CD14-positive monocyte (primary cell): ENCODE measurements around the gene PMCH. TPM values are rescaled to one million over a fixed set of nuclear protein-coding genes. Genes with fewer than 3 reads are reported as not detected.

Source experiments
- DNase-seq, 3 donors: peaks; one replicate each; pipeline ENCODE4 v3.0.0-alpha.2; 2011 to 2022
- H2AFZ ChIP-seq: 2 replicates; pipeline ENCODE4 v1.6.0; 2012; ENCODE audit warnings: mild to moderate bottlenecking, low read depth, low read length, inconsistent platforms; ENCODE audit not compliant: insufficient read depth, poor library complexity, severe bottlenecking
- H3K27ac ChIP-seq, 2 donors: 1 replicate in 1 of 2; 2 replicates in 1 of 2; pipeline ENCODE4 v1.5.1; 2012 to 2013; ENCODE audit warnings: low read length in 2 of 2, control low read depth in 1 of 2, inconsistent platforms in 1 of 2, low read depth in 1 of 2, mild to moderate bottlenecking in 1 of 2
- H3K27me3 ChIP-seq, 2 donors: one replicate each; pipeline versions ENCODE4 v1.6.0 to v1.6.1; 2011 to 2013; ENCODE audit warnings: low read length in 2 of 2; ENCODE audit not compliant: control insufficient read depth in 2 of 2, insufficient read depth in 2 of 2
- H3K36me3 ChIP-seq, 2 donors: replicated peaks in 1 of 2; 1 replicate in 1 of 2; 2 replicates in 1 of 2; pipeline versions ENCODE4 v1.5.1 to v1.6.1; 2012 to 2013; ENCODE audit warnings: low read length in 2 of 2, control low read depth in 1 of 2, inconsistent platforms in 1 of 2, mild to moderate bottlenecking in 1 of 2; ENCODE audit not compliant: insufficient read depth in 2 of 2, control insufficient read depth in 1 of 2
- H3K4me1 ChIP-seq, 2 donors: 1 replicate in 1 of 2; 2 replicates in 1 of 2; pipeline versions ENCODE4 v1.5.1 to v1.6.1; 2012 to 2013; ENCODE audit warnings: low read length in 2 of 2, control low read depth in 1 of 2, inconsistent platforms in 1 of 2, mild to moderate bottlenecking in 1 of 2, moderate library complexity in 1 of 2; ENCODE audit not compliant: insufficient read depth in 2 of 2, control insufficient read depth in 1 of 2
- H3K4me2 ChIP-seq: replicated peaks from 2 replicates; pipeline ENCODE3; 2012; ENCODE audit warnings: low read length, moderate library complexity, mild to moderate bottlenecking; ENCODE audit not compliant: poor library complexity, severe bottlenecking; ENCODE audit errors: extremely low read depth
- H3K4me3 ChIP-seq, 3 experiments: fragments of 200-600 bp in 1 of 3; sonication (generic) in 1 of 3; replicated peaks in 1 of 3; 1 replicate in 2 of 3; 2 replicates in 1 of 3; pipeline ENCODE4 v1.5.1; 2011 to 2013; ENCODE audit warnings: low read length in 3 of 3, mild to moderate bottlenecking in 3 of 3, control low read depth in 2 of 3, low read depth in 2 of 3, inconsistent platforms in 1 of 3, moderate library complexity in 1 of 3
- H3K79me2 ChIP-seq: 2 replicates; pipeline ENCODE4 v1.6.0; 2012; ENCODE audit warnings: mild to moderate bottlenecking, control low read depth, inconsistent platforms, low read length, moderate library complexity; ENCODE audit not compliant: insufficient read depth
- H3K9ac ChIP-seq: 2 replicates; pipeline ENCODE4 v1.6.0; 2017; ENCODE audit warnings: low read length, mild to moderate bottlenecking; ENCODE audit not compliant: insufficient read depth, poor library complexity, severe bottlenecking
- H3K9me3 ChIP-seq, 2 donors: replicated peaks in 1 of 2; 1 replicate in 1 of 2; 2 replicates in 1 of 2; pipeline versions ENCODE4 v1.5.1 to v1.6.1; 2012 to 2013; ENCODE audit warnings: low read length in 2 of 2, control low read depth in 1 of 2; ENCODE audit not compliant: control insufficient read depth in 1 of 2, insufficient read depth in 1 of 2
- H4K20me1 ChIP-seq: 2 replicates; pipeline ENCODE4 v1.6.0; 2012; ENCODE audit warnings: mild to moderate bottlenecking, low read length, control low read depth, moderate library complexity; ENCODE audit not compliant: insufficient read depth
- H3K27ac Mint-ChIP-seq, 7 donors: one replicate each; pipeline ENCODE4 v1.8.0; 2020; ENCODE audit warnings: mild to moderate bottlenecking in 7 of 7, mixed read lengths in 7 of 7, moderate library complexity in 6 of 7, inconsistent platforms in 2 of 7
- H3K27me3 Mint-ChIP-seq, 3 donors: one replicate each; pipeline ENCODE4 v1.8.0; 2021 to 2022; ENCODE audit warnings: low read depth in 3 of 3, mild to moderate bottlenecking in 3 of 3, mixed read lengths in 3 of 3, moderate library complexity in 3 of 3, inconsistent platforms in 1 of 3
- H3K36me3 Mint-ChIP-seq, 2 donors: one replicate each; pipeline ENCODE4 v1.8.0; 2020; ENCODE audit warnings: mixed read lengths in 2 of 2, inconsistent platforms in 1 of 2, mild to moderate bottlenecking in 1 of 2
- H3K4me1 Mint-ChIP-seq: one replicate; pipeline ENCODE4 v1.8.0; 2020; ENCODE audit warnings: mild to moderate bottlenecking, mixed read lengths
- H3K4me3 Mint-ChIP-seq, 2 donors: one replicate each; pipeline ENCODE4 v1.8.0; 2020; ENCODE audit warnings: mild to moderate bottlenecking in 2 of 2, mixed read lengths in 2 of 2, moderate library complexity in 1 of 2
- H3K9me3 Mint-ChIP-seq, 7 donors: one replicate each; pipeline ENCODE4 v1.8.0; 2020 to 2022; ENCODE audit warnings: mixed read lengths in 7 of 7, mild to moderate bottlenecking in 6 of 7, moderate library complexity in 6 of 7, inconsistent platforms in 2 of 7
- WGBS: methylation state at CpG from one replicate; pipeline ENCODE4 v1.1.5; 2013; ENCODE audit warnings: missing lambda C conversion rate; ENCODE audit not compliant: insufficient coverage; 5-methylcytosine and 5-hydroxymethylcytosine counted together
- intact Hi-C, 2 donors: fragments of 100-400 bp; cut with micrococcal nuclease; formaldehyde crosslinking; loops; one replicate each; pipeline versions ENCODE4 v1.15.0 to v1.15.1; 2023
- polyA plus RNA-seq, 3 donors: library from polyadenylated mRNA; depleted of rRNA in 1 of 3; unstranded in 2 of 3; stranded (reverse) in 1 of 3; fragments of 300-500 nt in 2 of 3; fragments of >200 nt in 1 of 3; fragmentation: Illumina TruSeq in 2 of 3; gene quantifications; 1 replicate in 2 of 3; 2 replicates in 1 of 3; pipeline ENCODE4 v1.2.3, GENCODE V29; 2012 to 2021
- TF ChIP-seq, protein P1 (sequence below): fragments of 200-600 bp; IDR thresholded peaks from one replicate; pipeline ENCODE4 v1.8.0; 2022; ENCODE audit warnings: antibody characterized with exemption, mild to moderate bottlenecking

The PMCH gene
- polyA plus RNA-seq, 3 donors, result not detected

DNA sequence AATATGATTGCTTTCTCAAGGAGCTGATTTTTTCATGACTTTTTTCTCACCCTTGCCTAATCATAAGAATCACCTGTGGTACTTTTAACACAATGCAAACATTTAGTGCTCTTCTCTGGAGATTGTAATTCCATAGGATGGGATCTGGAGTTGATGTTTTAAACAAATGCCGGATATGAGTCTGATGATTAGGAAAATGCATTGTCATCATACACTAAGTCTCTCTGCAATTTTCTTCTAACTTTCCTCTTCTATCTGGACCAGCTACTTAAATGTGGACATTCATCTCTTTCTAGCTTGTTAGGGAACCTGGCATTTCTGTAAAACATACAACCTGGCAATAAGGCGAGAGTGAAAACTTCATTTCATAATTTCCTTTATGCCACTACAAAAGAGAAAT is 23.5 kb downstream of the PMCH start:
- H3K4me1 Mint-ChIP-seq, result no peaks in the 10 kb centered on the region
- H3K4me1 ChIP-seq, result no peaks in the 10 kb centered on the region
- H3K4me3 Mint-ChIP-seq, result no peak overlapping the region
- intact Hi-C loops, result no loop called here
- no peaks in the 10 kb centered on the region for H3K9me3 ChIP-seq
- peaks cover 6 to 23% of the 10 kb centered on the region in 2 donors for H3K36me3 ChIP-seq
- no peaks in the 10 kb centered on the region for H4K20me1 ChIP-seq
- TF ChIP-seq, protein P1, sequence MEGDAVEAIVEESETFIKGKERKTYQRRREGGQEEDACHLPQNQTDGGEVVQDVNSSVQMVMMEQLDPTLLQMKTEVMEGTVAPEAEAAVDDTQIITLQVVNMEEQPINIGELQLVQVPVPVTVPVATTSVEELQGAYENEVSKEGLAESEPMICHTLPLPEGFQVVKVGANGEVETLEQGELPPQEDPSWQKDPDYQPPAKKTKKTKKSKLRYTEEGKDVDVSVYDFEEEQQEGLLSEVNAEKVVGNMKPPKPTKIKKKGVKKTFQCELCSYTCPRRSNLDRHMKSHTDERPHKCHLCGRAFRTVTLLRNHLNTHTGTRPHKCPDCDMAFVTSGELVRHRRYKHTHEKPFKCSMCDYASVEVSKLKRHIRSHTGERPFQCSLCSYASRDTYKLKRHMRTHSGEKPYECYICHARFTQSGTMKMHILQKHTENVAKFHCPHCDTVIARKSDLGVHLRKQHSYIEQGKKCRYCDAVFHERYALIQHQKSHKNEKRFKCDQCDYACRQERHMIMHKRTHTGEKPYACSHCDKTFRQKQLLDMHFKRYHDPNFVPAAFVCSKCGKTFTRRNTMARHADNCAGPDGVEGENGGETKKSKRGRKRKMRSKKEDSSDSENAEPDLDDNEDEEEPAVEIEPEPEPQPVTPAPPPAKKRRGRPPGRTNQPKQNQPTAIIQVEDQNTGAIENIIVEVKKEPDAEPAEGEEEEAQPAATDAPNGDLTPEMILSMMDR, result no peak
- H3K27ac Mint-ChIP-seq, result no peak overlapping the region
- no peak overlapping the region for H2AFZ ChIP-seq
- H3K4me2 ChIP-seq, result no peak overlapping the region
- H3K9me3 Mint-ChIP-seq, result no peaks in the 10 kb centered on the region
- no CpG with 5 or more reads among the region's 2 CpGs for WGBS
- H3K9ac ChIP-seq, result no peak overlapping the region
- H3K4me3 ChIP-seq, result no peak overlapping the region
- H3K27ac ChIP-seq, result no peak overlapping the region
- DNase-seq, result no peak
- no peaks in the 10 kb centered on the region for H3K27me3 Mint-ChIP-seq
- peaks cover 22 to 24% of the 10 kb centered on the region in 2 donors for H3K36me3 Mint-ChIP-seq
- no peaks in the 10 kb centered on the region for H3K79me2 ChIP-seq
- H3K27me3 ChIP-seq, result no peaks in the 10 kb centered on the region

DNA sequence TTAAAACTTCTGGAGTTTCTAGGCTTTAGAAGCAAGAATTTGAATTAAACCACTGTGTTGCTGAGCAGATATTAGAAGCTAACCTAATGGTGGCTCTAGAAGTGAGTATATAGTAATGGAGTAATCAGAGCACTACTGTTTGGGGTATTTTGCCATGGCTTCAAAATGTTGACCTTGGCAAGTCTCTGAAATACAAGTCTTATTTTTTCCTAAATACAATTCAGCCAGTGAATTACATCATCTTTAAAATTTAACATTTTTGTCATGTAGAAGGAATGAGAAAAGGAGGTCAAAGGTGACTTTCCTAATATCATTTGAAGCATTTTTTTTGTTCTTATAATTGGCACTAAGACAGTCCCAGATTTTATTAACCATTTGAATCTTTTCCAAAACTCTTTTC is 25.2 kb downstream of the PMCH start:
- peaks cover 6 to 10% of the 10 kb centered on the region in 2 donors for H3K36me3 ChIP-seq
- H4K20me1 ChIP-seq, result no peaks in the 10 kb centered on the region
- peaks cover 17 to 21% of the 10 kb centered on the region in 2 donors for H3K36me3 Mint-ChIP-seq
- no peaks in the 10 kb centered on the region for H3K4me1 ChIP-seq
- H3K4me2 ChIP-seq, result no peak overlapping the region
- H3K9me3 Mint-ChIP-seq, result no peaks in the 10 kb centered on the region
- H3K4me3 ChIP-seq, result no peak overlapping the region
- DNase-seq, result no peak
- no peak overlapping the region for H3K27ac ChIP-seq
- H2AFZ ChIP-seq, result no peak overlapping the region
- no peaks in the 10 kb centered on the region for H3K27me3 Mint-ChIP-seq
- H3K9ac ChIP-seq, result no peak overlapping the region
- H3K4me1 Mint-ChIP-seq, result peaks cover 10% of the 10 kb centered on the region
- no peak overlapping the region for H3K4me3 Mint-ChIP-seq
- H3K79me2 ChIP-seq, result no peaks in the 10 kb centered on the region
- H3K9me3 ChIP-seq, result no peaks in the 10 kb centered on the region
- intact Hi-C loops, result no loop called here
- no peak overlapping the region for H3K27ac Mint-ChIP-seq
- no peaks in the 10 kb centered on the region for H3K27me3 ChIP-seq
- TF ChIP-seq, protein P1, result no peak
